Hematopoietic multipotent progenitor cell treated with erythropoietin and hydrocortisone succinate and interleukin-3 and kit ligand, for 8 days (in vitro differentiated cells): ENCODE results near the gene OXCT1.
A peak's percentile ranks its signal among the peaks of the same experiment; 100 is the strongest.
"Not testable (repeated sequence)": the region's sequence is repeated elsewhere in the genome, so short reads cannot be mapped to it uniquely, and the experiment has no call there.

ENCODE experiments used
- DNase-seq: peaks from one replicate; pipeline ENCODE4 v3.0.0-alpha.2; 2015

OXCT1 gene

DNA sequence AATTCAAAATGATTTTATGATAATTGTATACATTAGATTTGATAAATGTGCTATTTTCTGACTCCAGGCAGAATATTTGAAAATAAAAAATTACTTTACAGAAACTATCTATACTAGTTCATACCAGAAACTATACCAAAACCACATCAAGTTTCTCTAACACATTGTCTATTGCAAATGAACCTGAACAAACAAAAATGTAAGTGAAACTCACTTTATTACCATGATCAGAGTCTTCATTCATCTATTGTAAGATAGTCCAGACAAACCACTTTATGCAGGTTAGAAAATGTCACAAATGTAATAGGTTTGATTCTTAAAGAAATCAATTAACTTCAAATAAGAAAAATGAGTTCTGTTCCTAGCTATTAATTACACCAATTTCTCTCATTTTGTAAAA is 99.4 kb downstream of the OXCT1 start:
- DNase-seq, result no peak

DNA sequence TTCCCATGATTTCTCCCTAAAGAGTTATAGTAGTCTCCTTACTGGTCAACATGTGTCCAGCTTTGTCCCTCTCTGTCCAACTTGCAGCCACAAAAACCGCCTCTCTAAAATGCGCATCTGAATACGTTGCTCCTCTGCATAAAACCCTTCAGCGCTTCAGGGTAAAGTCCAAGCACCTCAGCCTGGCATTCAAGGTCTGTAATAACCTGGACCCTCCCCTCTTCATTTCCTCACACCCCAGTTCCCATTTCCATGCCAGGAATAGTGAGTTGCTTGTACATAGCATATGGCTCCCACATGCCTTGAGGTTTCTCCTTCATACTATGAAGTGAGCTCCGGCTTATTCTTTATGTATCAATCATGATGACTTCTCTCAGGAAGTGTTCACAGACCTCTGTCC is 101.5 kb downstream of the OXCT1 start:
- DNase-seq, result no peak

DNA sequence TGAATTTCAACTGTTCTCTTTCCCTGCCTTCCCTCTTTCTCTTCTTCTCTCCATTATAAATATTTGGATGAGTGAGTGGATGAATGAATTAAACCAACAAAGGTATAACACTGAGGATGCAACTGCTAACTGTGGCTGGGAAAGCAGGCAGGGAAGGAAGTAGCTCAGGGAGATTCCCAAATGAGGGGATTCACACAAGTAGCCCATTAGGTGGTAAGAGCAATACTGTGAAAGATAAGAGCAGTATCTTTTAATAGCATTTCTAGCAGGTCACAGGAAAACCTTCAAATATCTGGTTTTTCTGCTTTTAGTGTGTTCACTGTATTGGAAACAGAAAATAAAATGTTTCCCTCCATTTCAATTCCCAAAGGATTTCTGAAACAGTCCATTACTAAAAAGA is 105.6 kb downstream of the OXCT1 start:
- no peak for DNase-seq

DNA sequence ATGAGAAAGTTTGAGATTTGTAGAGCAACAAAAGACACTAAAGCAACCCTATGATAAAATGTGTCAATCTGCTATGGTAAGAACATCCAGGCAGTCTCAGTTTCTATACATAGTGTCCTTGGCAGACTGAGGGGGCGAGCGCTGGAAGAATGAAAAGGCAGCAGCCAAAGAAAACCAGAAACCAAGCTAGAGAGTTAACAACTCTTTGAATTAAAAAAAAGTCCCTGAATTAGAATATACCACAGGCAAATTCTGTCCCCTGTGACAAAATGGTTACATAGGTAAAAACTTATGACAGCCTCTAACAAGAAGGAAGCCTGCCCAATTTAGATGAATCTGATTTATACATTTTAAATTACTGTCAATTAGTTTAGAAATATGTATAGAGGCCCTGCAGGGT is 106.7 kb downstream of the OXCT1 start:
- DNase-seq, result no peak

DNA sequence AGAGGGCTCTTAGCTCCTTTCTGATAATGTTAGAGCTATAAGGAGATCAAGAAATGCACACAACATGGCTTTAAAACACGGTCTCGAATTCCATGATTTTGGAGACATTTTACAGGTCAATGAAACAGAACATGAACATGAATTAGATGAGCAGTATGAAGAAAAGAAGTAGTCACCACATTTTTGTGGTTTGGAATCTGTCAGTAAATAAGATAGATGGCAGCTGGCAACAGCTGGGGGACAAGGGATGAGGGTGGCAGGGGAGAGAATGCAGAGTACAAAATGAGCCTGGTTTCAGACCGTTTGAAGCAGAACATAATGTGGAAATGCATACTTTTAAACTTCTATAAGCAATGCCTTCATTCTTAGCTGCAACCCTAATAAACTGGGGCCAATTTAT is 107.1 kb downstream of the OXCT1 start:
- DNase-seq, result no peak

DNA sequence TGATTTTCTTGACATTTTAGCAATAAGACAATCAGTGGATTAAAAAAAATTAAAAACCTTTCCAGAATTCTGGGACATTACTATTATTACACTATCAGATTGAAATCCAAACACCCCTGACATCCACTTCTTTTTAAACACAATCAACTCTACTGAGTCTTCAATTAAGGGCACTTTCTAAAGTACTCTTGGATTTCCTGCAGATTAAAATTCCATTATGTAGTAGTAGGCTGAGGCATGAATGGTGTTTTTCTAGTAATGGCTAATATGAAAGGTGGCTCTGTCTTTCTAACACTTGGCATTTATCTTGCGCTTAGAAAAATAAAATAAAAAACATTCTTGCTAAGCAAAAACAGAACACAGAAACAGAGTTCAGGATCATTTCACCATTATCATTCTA is 107.8 kb downstream of the OXCT1 start:
- DNase-seq, result no peak

DNA sequence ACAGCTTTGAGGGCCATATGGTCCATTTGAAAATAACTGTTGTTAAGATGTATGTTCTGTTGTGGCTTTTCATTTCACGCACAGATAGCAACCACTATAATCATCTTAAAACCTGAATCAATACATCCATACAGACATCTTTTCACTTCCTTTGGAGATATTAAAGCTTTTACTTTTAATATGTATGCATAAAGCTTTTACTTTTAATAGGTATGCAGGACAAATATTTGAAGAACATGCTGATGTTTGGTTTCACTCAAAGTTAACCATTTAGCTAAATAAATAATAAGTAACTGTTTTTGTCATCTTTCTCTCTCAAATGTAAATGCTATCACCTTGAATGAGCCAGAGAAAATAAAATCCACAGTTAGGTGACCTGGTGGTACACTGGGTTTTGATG is 108.6 kb downstream of the OXCT1 start:
- DNase-seq, result no peak

DNA sequence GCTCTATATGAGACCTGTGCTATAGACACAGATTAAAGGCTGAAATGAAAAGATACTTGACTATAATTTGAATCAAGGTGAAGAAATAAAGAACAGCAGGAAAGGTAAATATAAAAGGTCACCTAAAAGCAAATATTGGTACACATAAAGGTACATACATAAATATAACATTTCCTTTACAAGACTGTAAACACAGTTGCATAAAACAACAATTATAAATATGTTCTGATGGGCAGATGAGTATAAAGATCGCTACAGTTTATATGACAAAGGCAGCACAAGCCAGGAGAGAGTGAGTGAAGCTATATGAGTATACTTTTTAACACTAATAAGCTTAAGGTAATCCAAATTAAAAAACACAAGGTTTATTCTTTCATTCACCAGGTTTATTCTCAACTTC is 114.5 kb downstream of the OXCT1 start:
- DNase-seq, result no peak

DNA sequence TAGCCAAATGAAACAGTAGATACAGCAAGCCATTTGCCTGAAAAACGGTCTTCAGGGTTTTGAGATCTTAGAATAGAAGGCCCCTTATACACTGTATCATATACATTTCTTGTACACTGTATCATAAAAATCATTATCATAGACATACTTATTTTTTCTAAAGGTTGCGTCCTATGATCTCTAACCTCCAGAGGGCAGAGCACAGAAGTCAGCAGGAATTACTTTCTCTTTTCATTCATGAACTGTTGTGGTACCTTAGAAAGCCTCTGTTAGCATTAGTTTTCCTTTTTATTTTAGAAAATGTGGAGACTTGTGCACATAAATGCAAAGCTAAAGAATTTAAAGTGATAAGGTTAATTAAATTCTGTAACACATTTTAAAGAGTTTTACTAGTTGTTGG is 115.4 kb downstream of the OXCT1 start:
- peak; percentile 47 for DNase-seq

DNA sequence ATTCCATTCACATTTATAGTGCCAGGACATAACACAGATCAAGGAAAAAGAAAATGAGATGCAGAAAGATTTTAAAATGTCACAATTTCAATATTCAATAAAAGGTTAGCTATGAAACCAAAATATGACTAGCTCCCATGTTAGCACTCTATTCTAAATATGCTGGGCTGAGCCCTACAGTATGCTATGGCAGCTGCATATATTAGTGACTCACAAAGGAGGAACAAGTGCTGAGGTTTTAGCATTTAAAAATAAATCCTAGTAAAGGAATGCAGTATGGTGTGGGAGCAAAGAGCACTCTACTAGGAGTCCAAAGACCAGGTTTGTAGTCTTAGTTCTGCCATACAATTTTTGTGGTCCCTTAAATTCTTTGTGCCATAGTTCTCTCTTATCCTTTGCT is 118.4 kb downstream of the OXCT1 start:
- no peak for DNase-seq

DNA sequence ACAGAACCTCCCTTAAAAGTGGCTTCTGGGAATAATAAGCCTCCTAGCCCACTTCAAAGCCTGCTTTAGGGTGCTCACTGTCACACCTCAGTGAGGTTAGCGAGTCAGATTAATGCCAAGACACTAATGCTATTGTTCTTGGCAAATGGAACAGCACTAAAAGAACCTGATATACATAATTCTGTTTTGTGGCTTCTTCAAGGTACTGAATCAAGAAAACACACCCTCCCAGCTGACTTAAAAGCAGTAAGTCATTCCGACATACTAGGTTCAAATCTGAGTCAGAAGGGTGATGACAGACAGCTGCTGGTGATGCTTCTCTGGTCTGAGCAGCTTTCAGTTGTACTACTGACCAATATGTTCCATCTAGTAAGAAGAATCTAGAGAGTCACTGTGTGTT is 121.6 kb downstream of the OXCT1 start:
- no peak for DNase-seq

DNA sequence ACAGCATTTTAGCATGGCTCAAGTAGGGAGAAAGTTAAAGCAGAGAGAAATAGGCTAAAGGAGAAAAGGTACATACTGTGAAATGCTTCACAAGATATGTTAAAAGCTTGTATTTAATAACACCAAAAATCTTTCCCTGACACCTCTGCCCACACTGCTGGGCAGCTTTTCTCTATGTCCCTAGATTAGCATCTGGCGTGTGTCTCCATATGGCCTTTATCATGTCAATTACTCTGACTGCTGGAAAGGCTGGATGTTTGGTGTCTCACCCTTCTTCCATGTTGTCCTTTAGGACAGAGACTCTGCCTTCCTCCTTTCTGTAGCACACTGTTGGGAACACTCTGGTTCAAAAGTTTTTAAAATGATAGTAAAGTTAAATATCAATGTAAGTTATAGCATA is 122.5 kb downstream of the OXCT1 start:
- peak; percentile 32 for DNase-seq

DNA sequence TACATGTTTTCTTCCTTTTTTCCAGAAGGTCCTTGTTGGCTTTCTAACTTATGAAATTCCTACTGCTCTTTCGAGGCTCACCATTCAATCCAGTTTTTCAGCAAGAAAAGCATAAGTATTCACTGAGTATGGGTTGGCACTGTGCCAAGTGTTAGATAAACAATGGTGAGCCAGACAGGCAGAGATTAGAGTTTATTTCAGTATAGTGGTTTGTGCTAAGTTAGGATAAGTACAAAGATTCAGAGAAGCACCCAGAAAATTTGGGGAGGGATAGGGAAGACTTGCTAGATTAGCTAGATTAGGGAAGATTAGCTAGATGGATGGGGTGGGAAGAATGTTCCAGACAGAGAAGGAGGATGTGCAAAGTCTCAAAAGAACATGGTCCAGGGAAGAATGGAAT is 122.9 kb downstream of the OXCT1 start:
- DNase-seq, result peak; percentile 59

DNA sequence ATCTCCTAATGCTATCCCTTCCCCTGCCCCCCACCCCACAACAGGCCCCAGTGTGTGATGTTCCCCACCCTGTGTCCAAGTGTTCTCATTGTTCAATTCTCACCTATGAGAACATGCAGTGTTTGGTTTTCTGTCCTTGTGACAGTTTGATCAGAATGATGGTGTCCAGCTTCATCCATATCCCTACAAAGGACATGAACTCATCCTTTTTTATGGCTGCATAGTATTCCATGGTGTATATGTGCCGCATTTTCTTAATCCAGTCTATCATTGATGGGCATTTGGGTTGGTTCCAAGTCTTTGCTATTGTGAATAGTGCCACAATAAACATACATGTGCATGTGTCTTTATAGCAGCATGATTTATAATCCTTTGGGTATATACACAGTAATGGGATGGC is 127.6 kb downstream of the OXCT1 start:
- DNase-seq, result not testable (repeated sequence)

DNA sequence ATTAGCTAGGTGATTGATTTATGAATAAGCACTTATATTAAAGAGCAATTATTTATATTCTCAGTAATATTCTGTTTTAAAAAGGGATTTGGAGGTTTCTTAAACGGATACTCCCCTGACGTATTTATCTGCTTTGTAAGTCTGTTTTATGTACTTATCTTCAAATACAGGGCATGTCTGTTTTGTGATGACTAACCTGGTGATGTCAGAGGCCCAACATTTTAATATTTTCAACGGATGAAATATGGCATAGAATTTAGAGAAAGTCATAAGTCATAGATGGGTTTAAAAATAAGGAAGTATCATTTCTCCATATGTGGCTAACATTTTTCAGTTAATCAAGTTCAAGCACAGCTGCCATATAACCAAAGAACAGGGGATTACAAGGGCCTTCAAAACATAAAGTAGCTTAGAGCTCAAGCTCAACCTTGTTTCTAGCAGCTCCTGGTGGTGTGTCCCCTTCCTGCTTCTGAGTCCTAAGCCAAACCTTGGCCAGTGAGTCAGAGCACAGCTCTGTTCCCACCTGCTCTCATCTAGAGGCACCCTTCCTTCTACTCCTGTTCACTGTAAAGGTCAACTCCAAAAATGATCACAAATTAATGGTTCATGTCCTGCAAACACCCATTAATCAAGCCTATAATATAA is 131.4 kb downstream of the OXCT1 start:
- DNase-seq, result peak; percentile 53

DNA sequence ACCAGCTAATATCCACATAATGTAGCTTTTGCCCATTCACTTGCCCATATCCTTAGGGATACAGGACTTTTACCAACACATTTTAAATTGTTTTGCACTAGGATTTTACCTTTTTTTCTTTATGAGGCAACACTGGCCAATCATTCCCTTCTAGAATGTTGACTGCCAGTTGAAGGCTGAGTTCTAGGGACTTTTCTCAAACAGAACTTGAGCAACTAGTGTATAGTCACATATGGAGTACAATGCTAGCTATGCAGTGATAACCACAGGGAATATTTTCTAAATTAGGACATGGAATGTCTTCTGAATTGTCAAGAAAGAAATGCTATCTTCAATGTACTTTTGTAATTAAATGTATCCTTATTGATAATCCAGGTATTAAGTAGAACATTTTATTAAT is 133.6 kb downstream of the OXCT1 start:
- no peak for DNase-seq

DNA sequence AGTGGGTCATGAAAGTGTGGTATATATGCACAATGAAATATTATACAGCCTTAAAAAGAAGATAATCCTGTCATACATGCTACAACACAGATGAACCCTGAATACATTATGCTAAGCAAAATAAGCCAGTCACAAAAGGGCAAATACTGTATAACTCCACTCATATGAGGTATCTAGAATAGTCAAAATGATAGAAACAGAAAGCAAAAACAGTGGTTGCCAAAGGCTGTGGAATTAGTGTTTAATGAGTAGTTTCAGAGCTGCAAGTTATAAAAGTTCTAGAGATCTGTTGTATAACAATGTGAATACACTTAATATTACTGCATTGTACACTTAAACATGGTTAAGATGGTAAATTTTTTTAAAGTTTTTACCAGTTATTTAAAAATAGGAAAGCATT is 135.0 kb downstream of the OXCT1 start:
- DNase-seq, result no peak

DNA sequence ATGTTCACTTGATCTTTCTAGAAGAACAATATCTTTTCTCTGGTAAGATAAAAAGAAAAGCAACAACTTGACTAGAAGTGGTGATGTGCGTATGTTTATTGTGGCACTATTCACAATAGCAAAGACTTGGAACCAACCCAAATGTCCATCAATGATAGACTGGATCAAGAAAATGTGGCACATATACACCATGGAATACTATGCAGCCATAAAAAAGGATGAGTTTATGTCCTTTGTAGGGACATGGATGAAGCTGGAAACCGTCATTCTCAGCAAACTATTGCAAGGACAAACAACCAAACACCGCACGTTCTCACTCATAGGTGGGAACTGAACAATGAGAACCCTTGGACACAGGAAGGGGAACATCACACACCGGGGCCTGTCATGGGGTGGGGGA is 140.8 kb downstream of the OXCT1 start:
- not testable (repeated sequence) for DNase-seq

DNA sequence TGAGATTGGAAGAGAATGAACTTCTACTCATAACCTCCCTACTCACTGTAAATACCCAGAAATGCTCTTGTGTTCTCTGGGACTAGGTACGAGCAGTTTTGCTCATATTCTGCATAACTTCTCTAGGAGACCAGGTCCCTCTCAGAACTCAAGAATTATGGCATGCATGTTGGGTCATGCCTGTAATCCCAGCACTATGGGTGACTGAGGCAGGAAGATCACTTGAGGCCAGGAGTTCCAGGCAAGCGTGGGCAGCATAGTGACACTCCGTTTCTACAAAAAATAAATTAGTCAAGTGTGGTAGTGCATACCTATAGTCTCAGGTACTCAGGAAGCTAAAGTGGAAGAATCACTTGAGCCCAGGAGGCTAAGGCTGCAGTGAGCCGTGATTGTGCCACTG is 141.9 kb downstream of the OXCT1 start:
- no peak for DNase-seq

DNA sequence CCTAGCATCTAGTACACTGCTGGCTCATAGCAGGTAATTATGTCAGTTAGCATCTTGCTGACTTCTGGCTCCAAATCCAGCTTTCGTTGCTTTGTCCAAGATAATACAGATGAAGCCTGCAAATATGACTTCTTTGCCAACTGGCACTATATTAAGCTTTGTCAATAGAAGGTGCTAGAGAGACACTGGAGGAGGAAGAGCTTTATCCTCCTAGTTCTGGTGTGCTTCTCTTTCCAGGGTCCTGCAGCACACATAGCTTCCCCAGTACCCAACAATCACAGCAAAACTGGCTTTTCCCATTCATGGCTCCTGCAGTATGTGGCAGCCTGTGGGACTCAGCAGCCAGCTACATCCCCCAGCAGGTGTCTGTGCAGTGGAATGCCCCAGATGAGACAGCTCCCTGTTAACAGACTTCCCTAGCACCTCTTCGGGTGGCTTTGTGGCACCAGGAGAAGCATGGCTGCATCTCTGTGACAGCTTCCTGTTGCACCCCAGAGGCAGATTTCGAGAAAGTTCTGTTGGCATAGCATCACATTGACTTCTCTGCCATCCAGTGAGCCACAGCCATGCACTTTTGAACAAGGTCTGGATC is 147.8 kb downstream of the OXCT1 start:
- no peak for DNase-seq

DNA sequence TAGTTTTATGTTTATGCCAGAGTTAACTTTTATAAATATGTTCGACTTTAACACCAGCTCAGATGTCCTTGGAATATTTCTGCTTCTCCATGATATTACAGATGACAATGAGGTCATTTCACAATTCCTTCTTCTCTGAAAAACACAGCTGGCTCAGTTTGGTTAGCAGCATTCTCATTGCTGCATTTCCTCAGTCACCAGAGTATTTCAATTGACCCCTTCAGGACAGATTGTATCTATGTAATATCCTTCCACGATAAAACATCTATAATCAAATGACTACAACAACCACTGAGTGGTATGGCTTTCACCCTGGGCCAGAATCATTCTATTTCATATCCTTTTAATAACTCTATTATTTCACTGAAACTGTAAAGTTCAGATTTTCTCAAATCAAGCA is 148.7 kb downstream of the OXCT1 start:
- DNase-seq, result no peak

DNA sequence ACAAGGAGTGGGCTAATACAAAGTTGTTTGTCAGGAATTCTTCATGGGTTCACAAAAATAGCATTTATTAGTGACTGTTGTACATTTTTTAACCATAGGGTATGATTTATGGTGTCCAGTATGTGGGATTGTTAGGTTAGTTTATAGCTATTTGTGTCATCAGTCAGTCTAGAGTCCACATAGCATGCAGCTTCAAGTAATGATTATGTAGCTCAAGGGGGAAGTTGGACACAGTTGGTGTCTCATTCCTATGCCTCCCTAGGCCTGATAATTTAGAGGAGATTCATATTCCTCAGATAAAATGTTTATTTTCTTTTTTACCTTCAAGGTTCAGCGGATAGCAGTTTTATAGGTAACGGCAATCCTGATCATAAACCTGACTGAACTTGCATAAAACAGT is 153.8 kb downstream of the OXCT1 start:
- DNase-seq, result no peak

DNA sequence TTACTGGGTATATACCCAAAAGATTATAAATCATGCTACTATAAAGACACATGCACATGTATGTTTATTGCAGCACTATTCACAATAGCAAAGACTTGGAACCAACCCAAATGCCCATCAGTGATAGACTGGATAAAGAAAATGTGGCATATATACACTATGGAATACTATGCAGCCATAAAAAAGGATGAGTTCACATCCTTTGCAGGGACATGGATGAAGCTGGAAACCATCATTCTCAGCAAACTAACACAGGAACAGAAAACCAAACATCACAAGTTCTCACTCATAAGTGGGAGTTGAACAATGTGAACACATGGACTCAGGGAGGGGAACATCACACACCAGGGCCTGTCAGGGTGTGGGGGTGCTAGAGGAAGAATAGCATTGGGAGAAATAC is 155.8 kb downstream of the OXCT1 start:
- DNase-seq, result not testable (repeated sequence)

DNA sequence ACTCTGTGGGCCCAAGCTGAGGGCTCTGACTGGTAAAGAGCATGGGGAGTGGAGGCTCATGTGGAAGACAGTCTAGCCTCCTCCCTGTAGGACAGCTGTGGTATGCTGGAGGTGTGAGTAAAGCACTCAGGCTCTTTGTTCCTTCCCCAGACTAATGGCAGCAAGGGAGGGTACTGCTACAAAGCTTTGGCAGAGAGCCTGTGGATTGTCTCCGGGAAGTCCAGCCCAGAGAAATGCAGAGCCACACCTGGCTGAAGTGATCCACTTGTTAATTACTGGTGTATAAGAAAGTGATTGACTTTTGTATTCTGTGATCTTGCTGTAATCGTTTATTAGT is 161.7 kb downstream of the OXCT1 start:
- no peak for DNase-seq

DNA sequence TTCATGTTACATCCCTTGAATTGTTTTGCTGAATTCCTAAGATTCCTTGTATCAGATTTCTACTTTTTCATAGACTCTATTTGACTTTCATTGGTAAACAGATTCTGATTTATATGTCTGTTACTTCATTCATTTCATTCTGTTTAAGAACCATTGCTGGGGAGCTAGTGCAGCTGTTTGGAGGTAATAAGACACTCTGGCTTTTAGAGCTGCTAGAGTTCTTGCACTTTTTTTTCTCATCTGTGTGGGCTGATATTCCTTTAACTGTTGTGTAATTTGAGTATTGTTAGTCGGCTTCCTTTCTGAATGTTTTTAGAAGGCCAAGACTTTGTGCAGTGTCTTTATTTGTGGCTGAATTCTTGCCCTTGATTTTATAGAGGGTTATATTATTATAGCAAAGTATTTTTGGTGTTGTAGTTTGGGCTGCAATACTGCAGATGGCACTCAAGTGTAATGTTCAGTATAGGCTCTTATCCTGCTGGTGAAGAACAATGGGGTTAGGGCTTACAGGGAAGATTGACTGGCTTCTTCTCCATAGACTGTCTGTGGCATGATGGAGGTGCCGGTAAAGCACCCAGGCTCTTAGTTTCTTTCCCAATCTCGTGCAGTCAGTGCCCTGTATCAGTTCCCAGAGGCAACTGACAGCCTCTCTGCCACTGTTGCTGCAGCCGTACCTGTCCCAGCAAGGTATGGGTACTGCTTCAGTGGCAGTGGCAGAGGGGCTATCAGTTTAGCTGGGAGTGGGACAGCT is 162.2 kb downstream of the OXCT1 start:
- DNase-seq, result peak; percentile 37
